Stimulated activated CD4-positive, alpha-beta T cell treated with anti-CD3 and anti-CD28 coated beads, Interleukin-15, amount 100 ng/mL, for 48 hours (primary cell): ENCODE measurements around the gene CCDC15.
"Not testable (repeated sequence)": the region's sequence is repeated elsewhere in the genome, so short reads cannot be mapped to it uniquely, and the experiment has no call there.

ENCODE experiments used
- DNase-seq, 2 donors: peaks; one replicate each; pipeline ENCODE4 v3.0.0-alpha.2; 2020; ENCODE audit warnings: low read depth in 2 of 2

The CCDC15 gene

GRCh38 chr11:124942466-124943253 is 11.3 kb upstream of the CCDC15 start:
- DNase-seq = no peak

- no peak for DNase-seq
Observed at GRCh38 chr11:124943254-124943616, 10.8 kb upstream of the CCDC15 start.

DNA sequence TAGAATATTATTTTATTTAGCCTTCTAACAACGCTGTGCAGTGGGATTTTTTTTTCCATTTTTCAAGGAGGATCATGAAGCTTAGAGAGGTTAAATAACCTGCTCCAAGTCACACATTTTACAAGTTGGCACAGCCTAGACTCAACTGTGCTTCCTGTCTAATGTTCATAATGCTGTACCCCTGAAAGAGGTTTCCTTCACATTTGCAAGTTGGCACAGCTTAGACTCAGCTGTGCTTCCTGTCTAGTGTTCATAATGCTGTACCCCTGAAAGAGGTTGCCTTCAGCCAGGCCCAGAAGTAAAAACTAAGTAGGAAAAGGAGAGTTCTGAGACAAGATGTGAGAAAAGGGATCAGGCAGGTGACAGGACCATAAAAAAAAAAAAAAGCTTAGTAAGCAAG is 10.3 kb upstream of the CCDC15 start:
- no peak for DNase-seq

DNA sequence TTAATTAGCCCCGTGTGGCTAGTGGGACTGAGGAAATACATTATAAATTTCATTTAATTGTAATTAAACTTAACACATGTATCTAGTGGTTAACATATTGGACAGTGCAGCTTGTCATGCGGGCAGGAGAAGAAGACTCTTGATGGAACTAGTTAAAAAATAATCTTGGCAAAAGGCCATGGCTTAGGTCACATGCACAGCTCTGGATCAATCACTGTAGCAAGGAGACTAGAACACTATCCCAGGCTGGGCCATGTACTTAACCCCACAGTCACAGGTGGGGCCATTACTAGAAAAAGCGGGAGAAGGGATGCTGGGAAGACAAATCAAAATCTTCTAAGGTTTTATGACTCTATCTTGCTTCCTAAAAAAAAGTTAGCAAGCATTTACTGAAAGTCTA is 9.4 kb upstream of the CCDC15 start:
- no peak for DNase-seq

- no peak for DNase-seq
Observed at GRCh38 chr11:124945826-124946225, 8.2 kb upstream of the CCDC15 start.

DNA sequence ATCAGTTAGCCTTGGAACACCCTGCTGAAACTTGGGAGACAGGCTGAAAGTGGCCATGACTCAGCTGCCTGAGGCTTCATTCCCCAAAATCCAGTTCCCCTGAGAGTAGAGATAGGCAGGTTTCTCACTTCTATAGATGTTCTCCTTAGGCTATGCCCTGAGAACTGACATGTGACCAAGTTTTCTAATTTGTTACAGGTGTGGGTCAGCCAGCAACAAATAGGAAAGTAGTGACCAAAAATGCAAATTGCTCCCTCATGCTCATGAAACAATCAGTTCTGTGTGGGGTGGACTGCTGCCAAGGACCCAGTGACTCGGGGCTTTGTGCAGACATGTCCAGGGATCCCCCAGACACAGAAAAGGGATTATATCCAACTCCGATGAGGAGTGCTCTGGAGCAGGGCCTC is 7.3 kb upstream of the CCDC15 start:
- DNase-seq = no peak

- DNase-seq = no peak
Observed at GRCh38 chr11:124950601-124951330, 3.2 kb upstream of the CCDC15 start.

- DNase-seq = no peak
Observed at GRCh38 chr11:124951341-124951740, 2.7 kb upstream of the CCDC15 start.

GRCh38 chr11:124954590-124954955 is 571 bp downstream of the CCDC15 start:
- DNase-seq = no peak

GRCh38 chr11:124955035-124955434 is 1.0 kb downstream of the CCDC15 start:
- no peak for DNase-seq

DNA sequence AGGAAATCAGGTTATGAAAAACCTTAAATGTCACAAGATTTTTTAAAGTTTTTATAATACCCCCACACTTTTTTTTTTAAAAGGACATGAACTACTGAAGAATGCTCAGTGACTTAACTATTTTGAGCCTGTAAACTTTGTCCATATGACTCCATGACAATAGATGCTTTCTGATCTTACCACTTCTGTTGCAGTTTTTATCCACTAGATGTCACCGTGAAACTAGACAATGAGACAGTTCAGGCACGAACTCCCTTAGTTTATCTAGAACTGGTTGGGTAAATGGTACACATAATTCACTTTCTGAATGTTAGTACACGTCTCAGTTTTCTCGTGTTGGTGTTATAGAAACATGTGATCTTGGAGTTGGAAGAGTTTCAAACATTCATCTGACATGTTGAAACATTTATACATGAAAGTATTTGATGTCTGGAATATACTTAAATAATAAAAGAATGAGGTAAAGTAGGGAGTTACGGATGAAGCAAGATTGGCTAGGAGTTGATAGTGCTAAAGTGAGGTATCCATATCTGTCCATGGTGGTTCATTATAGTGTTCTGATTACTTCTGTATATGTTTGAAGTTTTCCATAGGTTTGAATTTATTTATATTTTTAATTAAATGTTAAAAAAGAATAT is 8.1 kb downstream of the CCDC15 start:
- DNase-seq = no peak

DNA sequence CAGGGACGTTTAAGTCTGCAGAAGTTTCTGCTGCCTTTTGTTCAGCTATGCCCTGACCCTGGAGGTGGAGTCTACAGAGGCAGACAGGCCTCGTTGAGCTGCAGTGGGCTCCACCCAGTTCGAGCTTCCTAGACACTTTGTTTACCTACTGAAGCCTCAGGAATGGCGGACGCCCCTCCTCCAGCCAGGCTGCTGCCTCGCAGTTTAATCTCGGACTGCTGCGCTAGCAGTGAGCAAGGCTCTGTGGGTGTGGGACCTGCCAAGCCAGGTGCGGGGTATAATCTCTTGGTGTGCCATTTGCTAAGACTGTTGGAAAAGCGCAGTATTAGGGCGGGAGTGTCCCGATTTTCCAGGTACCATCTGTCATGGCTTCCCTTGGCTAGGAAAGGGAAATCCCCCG is 14.2 kb downstream of the CCDC15 start:
- DNase-seq = not testable (repeated sequence)

DNA sequence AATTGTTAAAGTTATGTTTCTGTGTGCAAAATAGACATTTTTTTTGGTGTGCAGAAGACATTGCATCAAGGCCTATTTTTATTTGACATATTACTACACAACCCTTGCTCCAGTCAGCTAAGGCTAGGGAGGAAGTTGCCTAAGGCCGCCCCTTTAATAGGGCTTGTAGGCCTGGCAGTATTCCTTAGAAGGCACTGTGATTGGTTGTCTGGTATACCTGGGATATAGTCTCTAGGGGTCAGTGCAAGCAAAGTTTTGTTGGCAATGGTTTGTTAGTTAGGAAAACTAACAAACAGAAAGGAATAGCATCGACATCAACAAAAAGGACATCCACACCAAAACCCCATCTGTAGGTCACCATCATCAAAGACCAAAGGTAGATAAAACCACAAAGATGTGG is 16.9 kb downstream of the CCDC15 start:
- no peak for DNase-seq

- no peak for DNase-seq
Observed at GRCh38 chr11:124971810-124972209, 17.8 kb downstream of the CCDC15 start.

DNA sequence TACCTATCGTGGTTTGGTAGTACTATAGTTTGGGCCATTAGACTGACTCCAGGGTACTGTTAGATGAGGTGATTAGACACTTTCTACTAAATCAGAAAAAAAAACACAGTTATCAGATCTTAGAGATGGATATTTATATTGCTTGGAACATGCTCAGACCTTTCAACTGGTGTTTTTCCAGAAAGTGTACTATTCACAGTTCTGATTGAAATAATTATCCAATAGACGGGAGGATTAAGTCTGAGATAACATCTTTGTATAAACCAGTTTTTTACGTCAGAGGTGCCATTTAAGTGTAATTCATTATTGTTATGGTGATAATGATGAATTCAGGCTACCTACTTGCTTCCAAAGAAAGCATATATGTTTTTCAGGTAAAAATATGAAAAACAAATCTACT is 22.5 kb downstream of the CCDC15 start:
- no peak for DNase-seq

DNA sequence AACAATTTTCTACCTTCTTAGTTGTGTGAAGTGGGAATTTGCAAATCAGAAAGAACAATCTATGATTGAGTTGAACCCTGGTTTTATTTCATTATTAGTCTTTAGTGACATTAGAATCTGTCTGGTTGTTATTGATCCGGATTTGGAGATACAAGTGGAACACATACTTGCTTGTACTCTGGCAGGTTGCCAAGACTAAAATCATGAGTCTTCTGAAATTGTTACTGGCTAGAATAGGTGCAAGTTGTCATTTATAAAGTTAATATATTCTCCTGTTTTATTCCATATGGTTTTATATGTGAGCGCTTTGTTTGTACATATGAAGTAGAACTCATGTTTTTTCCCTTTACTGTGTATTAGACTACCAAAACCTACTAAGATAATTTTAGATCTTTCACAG is 23.0 kb downstream of the CCDC15 start:
- DNase-seq = no peak

GRCh38 chr11:124978316-124978715 is 24.3 kb downstream of the CCDC15 start:
- no peak for DNase-seq

DNA sequence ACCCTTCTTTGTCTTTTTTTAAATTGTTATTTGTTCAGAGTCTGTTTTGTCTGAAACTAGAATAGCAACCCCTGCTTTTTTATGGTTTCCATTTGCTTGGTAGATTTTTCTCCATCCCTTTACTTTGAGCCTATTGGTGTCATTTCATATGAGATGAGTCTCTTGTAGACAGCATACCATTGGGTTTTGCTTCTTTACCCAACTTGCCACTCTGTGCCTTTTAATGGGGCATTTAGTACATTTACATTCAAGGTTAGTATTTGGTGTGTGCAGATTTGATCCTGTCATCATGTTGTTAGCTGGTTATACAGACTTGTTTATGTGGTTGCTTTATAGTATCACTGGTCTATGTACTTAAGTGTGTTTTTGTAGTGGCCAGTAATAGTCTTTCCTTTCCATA is 28.0 kb downstream of the CCDC15 start:
- DNase-seq = no peak

- DNase-seq = no peak
Observed at GRCh38 chr11:124983674-124984511, 29.9 kb downstream of the CCDC15 start.

DNA sequence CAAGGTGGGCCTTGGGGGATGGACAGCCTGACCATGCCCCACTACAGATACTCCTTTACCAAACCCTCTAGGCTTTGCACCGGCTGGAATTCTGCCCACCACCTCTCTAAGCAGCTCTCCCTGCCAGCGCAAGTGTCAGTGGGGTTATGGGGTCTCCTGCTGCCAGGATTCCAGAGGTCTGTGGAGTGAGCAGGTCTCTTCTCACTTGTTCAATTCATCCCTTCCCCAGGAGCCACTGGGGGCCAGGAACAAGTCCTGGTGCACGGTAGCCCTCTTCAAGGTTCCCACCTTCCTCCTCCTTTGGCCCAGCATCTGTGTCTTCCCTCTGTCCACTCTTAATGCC is 30.5 kb downstream of the CCDC15 start:
- DNase-seq = no peak

DNA sequence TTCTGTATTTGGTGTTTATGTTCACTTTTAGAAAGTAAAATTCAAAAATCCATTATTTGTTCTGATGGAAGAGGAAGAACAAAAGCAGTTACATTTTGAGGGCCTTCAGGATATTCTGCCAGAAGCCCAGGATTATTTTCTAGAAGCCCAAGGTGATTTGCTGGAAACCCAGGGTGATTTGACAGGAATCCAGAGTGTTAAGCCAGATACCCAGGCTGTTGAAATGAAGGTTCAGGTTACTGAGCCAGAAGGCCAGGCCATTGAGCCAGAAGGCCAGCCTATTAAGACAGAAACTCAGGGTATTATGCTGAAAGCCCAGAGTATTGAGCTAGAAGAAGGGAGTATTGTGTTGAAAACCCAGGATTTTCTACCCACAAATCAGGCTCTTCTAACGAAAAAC is 33.1 kb downstream of the CCDC15 start:
- DNase-seq = no peak

- DNase-seq = no peak
Observed at GRCh38 chr11:124988063-124988462, 34.1 kb downstream of the CCDC15 start.
